GM13976 (cell line): ENCODE data around the gene GSTT2.

Experiments used
- DNase-seq: peaks from one replicate; pipeline ENCODE4 v3.0.0; 2012; ENCODE audit warnings: low spot score
- in situ Hi-C: fragments of 300-500 bp; cut with MboI; formaldehyde crosslinking; loops from one replicate; pipeline ENCODE4 v1.12.0; 2022; ENCODE audit warnings: low sequenced_read_pairs, mixed read lengths, inconsistent platforms; ENCODE audit not compliant: unreplicated experiment
- TF ChIP-seq, protein P1 (sequence below): IDR thresholded peaks from 2 replicates; pipeline ENCODE4 v1.5.1; 2012; ENCODE audit warnings: borderline replicate concordance, mild to moderate bottlenecking; ENCODE audit not compliant: insufficient read depth; ENCODE audit errors: extremely low read depth, missing control alignments, control extremely low read depth

GSTT2 gene

DNA sequence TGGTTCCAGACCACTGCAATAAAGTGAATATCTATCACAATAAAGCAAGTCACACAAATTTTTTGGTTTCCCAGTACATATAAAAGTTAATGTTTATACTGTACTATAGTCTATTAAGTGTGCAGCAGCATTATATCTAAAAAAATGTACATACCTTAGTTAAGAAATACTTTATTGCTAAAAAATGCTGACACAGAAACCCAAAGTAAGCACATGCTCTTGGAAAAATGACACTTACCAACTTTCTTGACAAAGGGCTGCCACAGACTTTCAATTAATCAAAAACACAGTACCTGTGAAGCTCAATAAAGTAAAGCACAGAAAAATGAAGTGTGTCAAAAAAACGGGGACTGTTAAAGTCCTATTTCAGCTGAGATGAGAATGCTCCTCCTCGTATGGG, 48.1 kb downstream of the GSTT2 start:
- in situ Hi-C loops, result no loop called here
- no peak for DNase-seq

GRCh38 chr22:24028533-24028932, 48.6 kb downstream of the GSTT2 start:
- no peak for DNase-seq

More for the DNA sequence above, 48.1 kb downstream of the GSTT2 start:
- TF ChIP-seq, protein P1, sequence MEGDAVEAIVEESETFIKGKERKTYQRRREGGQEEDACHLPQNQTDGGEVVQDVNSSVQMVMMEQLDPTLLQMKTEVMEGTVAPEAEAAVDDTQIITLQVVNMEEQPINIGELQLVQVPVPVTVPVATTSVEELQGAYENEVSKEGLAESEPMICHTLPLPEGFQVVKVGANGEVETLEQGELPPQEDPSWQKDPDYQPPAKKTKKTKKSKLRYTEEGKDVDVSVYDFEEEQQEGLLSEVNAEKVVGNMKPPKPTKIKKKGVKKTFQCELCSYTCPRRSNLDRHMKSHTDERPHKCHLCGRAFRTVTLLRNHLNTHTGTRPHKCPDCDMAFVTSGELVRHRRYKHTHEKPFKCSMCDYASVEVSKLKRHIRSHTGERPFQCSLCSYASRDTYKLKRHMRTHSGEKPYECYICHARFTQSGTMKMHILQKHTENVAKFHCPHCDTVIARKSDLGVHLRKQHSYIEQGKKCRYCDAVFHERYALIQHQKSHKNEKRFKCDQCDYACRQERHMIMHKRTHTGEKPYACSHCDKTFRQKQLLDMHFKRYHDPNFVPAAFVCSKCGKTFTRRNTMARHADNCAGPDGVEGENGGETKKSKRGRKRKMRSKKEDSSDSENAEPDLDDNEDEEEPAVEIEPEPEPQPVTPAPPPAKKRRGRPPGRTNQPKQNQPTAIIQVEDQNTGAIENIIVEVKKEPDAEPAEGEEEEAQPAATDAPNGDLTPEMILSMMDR, result no peak

GRCh38 chr22:24029304-24029703, 49.4 kb downstream of the GSTT2 start:
- TF ChIP-seq, protein P1, result no peak
- no peak for DNase-seq
- in situ Hi-C loops, result no loop called here

More at GRCh38 chr22:24028533-24028932, 48.6 kb downstream of the GSTT2 start:
- in situ Hi-C loops, result no loop called here
- TF ChIP-seq, protein P1, result no peak

GRCh38 chr22:24030186-24030702, 50.3 kb downstream of the GSTT2 start:
- DNase-seq, result no peak
- in situ Hi-C loops, result no loop called here
- TF ChIP-seq, protein P1, result no peak
